ENCODE results near the gene PDE7B.

DNA sequence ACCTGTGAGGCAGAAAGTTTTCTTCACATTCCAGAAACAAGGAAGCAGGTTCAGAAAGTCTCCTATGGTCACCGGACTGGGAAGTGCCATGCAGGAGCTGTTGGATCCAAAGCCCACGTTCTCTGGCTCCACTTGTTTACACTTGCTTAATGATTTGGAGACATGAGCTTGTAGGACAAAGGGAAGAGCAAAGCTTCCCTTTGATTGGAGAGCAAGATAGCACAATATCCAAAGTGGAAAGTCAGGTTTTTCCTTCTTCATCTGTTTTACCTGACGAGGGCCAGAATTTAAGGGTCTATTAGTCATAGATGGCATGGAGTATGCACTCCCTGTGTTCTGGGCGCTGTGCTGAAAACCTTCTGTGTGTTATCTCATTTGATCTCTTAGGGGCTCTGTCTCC, 81.2 kb downstream of the PDE7B start:
- TF ChIP-seq, protein P1, sequence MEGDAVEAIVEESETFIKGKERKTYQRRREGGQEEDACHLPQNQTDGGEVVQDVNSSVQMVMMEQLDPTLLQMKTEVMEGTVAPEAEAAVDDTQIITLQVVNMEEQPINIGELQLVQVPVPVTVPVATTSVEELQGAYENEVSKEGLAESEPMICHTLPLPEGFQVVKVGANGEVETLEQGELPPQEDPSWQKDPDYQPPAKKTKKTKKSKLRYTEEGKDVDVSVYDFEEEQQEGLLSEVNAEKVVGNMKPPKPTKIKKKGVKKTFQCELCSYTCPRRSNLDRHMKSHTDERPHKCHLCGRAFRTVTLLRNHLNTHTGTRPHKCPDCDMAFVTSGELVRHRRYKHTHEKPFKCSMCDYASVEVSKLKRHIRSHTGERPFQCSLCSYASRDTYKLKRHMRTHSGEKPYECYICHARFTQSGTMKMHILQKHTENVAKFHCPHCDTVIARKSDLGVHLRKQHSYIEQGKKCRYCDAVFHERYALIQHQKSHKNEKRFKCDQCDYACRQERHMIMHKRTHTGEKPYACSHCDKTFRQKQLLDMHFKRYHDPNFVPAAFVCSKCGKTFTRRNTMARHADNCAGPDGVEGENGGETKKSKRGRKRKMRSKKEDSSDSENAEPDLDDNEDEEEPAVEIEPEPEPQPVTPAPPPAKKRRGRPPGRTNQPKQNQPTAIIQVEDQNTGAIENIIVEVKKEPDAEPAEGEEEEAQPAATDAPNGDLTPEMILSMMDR (IDR thresholded peaks at IDR 0.05), result no peak
- TF ChIP-seq POLR2AphosphoS5 (IDR thresholded peaks at IDR 0.05) (no peak), POLR2A (IDR thresholded peaks at IDR 0.05) (no peak)
